ENCODE measurements around the gene MTCL3.

MTCL3 gene

GRCh38 chr6:127516662-127517273, 2.4 kb downstream of the MTCL3 start:
- H3K4me3 ChIP-seq (ENCODE audit: low read depth, low read length), result peak overlapping the region; percentile 62
- in situ Hi-C loops (cut with HindIII; ENCODE audit: low sequenced_read_pairs), result no loop called here
- peak; percentile 73 for DNase-seq (ENCODE audit: low read depth, low spot score)
- TF ChIP-seq, protein P1, sequence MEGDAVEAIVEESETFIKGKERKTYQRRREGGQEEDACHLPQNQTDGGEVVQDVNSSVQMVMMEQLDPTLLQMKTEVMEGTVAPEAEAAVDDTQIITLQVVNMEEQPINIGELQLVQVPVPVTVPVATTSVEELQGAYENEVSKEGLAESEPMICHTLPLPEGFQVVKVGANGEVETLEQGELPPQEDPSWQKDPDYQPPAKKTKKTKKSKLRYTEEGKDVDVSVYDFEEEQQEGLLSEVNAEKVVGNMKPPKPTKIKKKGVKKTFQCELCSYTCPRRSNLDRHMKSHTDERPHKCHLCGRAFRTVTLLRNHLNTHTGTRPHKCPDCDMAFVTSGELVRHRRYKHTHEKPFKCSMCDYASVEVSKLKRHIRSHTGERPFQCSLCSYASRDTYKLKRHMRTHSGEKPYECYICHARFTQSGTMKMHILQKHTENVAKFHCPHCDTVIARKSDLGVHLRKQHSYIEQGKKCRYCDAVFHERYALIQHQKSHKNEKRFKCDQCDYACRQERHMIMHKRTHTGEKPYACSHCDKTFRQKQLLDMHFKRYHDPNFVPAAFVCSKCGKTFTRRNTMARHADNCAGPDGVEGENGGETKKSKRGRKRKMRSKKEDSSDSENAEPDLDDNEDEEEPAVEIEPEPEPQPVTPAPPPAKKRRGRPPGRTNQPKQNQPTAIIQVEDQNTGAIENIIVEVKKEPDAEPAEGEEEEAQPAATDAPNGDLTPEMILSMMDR (IDR thresholded peaks at IDR 0.05; ENCODE audit: low read depth, low read length), result peak; percentile 76

DNA sequence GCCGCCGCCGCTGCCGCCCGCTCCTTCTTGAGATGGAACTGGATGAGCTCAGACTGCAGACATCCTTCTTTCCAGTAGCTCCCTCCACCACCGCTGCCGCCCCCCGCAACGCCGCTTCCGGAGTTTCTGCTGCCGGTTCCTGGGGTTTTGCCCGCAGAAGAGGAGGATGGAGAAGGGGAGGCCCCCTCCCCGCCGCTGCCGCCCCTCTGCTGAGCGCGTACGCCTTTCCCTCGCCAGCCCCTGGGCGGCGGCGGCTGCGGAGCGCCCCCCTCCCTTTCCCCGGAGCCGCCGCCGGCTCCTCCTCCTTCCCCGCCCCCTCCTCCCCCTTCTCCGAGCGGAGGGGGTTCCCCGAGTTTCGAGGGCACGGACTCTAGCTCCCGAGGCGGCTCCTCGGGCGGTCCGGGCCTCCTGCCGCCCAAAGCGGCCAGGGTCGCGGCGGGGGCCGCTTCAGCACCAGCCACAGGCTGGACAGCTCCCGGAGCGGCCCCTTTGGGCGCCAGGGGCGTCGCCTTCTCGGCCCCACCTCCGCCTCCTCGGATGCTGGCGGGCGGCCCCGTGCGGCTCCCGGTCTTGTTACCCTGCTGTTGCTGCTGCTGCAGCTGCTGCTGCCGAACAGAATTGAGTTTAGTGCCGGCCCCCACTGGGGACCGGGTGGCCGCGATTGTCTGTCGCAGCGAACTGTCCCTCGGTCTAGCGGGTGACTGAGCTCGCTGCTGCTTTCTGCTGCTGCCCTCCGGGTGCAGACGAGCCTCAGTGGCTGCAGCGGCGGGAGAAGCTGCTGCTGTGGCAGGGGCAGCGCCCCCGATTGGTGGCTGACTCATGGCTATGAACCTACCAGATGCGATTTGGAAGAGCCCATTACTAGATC, 3.1 kb downstream of the MTCL3 start:
- peak; percentile 81 for DNase-seq (ENCODE audit: low read depth, low spot score)
- in situ Hi-C loops (cut with HindIII; ENCODE audit: low sequenced_read_pairs), result no loop called here
- TF ChIP-seq, protein P1 (IDR thresholded peaks at IDR 0.05; ENCODE audit: low read depth, low read length), result no peak
- peak overlapping the region; percentile 62 for H3K4me3 ChIP-seq (ENCODE audit: low read depth, low read length)

DNA sequence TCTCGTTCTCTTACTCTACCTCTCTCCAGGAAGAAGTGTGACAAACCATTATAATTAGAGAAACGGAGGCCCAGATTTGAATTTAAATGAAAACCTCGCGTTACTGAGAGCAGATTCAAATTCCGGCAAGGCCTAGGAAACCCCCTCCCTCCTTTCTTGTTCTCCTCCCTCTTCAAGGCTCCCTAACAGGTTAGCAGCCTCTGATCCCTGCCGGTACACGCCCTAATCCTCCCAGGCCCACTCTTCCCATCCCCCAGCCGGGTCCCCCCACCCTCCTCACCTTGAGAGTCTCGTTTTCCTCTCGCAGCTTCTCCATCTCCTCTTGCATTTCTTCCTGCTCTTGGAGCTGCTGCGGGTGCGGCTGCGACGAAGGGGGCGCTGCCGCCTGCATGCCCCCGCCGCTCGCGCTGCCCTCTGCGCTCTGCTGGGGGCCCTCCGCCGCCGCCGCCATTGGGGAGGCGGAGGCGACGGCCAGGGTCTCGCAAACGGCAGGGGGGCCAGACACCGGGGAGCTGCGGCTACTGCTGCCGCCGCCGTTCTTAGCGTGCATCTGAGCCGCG, 3.8 kb downstream of the MTCL3 start:
- no peak for DNase-seq (ENCODE audit: low read depth, low spot score)
- H3K4me3 ChIP-seq (ENCODE audit: low read depth, low read length), result peak overlapping the region; percentile 62
- in situ Hi-C loops (cut with HindIII; ENCODE audit: low sequenced_read_pairs), result no loop called here
- TF ChIP-seq, protein P1 (IDR thresholded peaks at IDR 0.05; ENCODE audit: low read depth, low read length), result peak; percentile 32

DNA sequence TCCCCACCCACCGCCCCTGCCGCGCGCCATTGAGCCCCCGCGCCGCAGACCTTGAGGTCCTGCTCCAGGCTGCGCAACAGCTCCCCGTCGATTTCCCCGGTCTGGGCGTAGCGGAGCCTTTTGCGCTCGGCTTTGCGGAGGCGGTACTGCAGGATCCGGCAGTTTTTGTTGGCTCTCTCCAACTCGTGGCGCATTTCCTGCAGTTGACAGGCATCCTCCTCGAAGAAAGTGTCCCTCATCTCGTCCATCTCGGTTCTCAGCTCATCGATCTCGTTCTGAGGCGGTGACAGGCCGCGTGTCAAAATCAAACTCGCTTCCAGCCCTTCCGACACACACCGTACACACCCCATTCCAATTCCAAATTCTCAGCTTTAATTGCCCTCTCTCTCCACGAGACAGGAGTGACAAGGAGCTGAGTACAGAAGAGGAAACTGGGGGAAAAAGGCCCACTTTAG, 4.3 kb downstream of the MTCL3 start:
- H3K4me3 ChIP-seq (ENCODE audit: low read depth, low read length), result peak overlapping the region; percentile 62
- DNase-seq (ENCODE audit: low read depth, low spot score), result peak; percentile 60
- TF ChIP-seq, protein P1 (IDR thresholded peaks at IDR 0.05; ENCODE audit: low read depth, low read length), result no peak
- in situ Hi-C loops (cut with HindIII; ENCODE audit: low sequenced_read_pairs), result no loop called here

DNA sequence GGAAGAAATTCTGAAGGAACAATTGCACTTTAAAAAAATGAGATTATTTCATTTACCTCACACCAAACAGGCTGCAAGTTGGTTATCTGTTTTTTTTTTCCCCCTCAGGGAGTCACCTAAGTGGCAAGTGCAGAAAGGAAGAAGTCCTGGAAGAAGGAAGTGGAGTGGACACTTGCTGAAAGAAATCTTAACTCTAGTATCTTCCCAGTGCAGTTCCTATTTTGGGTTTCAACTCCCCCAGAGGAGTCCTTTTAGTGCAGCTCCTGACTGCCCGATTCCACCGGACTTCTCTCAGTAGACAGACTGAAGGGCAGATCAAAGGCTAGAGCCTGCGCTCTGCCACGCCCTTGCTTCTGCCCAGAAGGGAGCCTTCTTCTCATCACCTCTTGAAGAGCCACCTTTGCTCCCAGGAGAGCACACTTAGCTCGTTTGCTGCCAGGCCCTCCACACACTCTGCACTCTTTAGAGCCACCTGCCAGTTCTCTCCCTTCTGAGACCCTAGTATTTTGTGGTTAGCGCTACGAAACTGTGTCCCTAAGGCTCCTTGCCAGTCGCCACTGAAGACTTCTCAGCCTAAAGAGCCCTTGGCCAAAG, 4.9 kb downstream of the MTCL3 start:
- no peak for DNase-seq (ENCODE audit: low read depth, low spot score)
- peak overlapping the region; percentile 62 for H3K4me3 ChIP-seq (ENCODE audit: low read depth, low read length)
- TF ChIP-seq, protein P1 (IDR thresholded peaks at IDR 0.05; ENCODE audit: low read depth, low read length), result no peak
- in situ Hi-C loops (cut with HindIII; ENCODE audit: low sequenced_read_pairs), result no loop called here

DNA sequence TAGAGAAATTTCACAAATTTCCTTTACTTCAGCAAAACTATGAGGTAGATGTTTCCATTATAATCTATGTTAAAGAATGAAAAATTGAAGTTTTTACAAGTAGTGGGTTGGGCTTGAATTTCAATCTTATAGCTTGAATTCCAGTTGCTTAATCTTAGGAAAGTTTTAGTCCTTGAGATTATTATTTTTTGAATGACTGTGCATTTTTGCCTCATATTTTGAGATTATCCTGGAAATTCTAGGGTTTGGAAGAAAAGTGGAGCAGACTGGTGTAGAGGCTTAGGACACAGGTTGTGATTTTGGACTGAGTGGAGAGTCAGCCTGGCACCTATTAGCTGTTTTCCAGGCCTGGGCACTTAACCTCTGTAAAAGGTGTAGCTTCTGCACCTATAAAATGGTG, 5.7 kb downstream of the MTCL3 start:
- TF ChIP-seq, protein P1 (IDR thresholded peaks at IDR 0.05; ENCODE audit: low read depth, low read length), result no peak
- in situ Hi-C loops (cut with HindIII; ENCODE audit: low sequenced_read_pairs), result no loop called here
- H3K4me3 ChIP-seq (ENCODE audit: low read depth, low read length), result no peak overlapping the region
- no peak for DNase-seq (ENCODE audit: low read depth, low spot score)
